ENCODE results near the gene TFPT.

TFPT gene

DNA sequence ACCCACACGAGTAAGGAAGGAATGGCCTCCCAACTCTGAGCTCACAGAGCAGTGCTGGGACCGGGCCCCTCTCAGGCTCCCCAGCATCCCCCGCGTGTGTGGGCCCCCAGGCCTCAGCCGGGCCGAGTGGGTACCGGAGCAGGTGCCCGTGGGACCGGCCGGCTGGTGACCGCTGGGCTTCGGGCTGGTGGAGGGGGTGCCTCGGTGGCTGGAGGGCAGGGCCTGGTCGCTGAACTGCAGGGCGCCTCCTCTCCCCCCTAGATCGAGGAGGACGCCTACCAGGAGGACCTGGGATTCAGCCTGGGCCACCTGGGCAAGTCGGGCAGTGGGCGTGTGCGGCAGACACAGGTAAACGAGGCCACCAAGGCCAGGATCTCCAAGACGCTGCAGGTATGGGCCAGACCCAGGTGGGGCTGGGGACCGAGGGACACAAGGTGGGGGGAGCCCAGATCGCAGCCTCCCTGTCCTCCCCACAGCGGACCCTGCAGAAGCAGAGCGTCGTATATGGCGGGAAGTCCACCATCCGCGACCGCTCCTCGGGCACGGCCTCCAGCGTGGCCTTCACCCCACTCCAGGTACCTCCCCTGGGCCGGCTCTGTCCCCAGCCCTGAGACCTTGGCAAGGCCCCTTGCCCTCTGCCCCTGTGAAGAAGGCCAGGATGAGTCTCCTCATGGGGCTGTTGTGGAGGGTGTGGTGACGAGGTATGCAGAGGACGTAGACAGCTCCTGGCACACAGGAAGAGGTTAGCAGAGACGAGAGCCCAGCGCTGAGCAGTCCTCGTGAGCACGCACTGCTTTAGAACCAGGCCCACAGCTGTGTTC is 13.5 kb upstream of the TFPT start:
- TF ChIP-seq, protein P1, sequence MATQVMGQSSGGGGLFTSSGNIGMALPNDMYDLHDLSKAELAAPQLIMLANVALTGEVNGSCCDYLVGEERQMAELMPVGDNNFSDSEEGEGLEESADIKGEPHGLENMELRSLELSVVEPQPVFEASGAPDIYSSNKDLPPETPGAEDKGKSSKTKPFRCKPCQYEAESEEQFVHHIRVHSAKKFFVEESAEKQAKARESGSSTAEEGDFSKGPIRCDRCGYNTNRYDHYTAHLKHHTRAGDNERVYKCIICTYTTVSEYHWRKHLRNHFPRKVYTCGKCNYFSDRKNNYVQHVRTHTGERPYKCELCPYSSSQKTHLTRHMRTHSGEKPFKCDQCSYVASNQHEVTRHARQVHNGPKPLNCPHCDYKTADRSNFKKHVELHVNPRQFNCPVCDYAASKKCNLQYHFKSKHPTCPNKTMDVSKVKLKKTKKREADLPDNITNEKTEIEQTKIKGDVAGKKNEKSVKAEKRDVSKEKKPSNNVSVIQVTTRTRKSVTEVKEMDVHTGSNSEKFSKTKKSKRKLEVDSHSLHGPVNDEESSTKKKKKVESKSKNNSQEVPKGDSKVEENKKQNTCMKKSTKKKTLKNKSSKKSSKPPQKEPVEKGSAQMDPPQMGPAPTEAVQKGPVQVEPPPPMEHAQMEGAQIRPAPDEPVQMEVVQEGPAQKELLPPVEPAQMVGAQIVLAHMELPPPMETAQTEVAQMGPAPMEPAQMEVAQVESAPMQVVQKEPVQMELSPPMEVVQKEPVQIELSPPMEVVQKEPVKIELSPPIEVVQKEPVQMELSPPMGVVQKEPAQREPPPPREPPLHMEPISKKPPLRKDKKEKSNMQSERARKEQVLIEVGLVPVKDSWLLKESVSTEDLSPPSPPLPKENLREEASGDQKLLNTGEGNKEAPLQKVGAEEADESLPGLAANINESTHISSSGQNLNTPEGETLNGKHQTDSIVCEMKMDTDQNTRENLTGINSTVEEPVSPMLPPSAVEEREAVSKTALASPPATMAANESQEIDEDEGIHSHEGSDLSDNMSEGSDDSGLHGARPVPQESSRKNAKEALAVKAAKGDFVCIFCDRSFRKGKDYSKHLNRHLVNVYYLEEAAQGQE (IDR thresholded peaks at IDR 0.05; ENCODE audit: low read depth) = no peak
- no peak for TF ChIP-seq EP300 (IDR thresholded peaks at IDR 0.05; ENCODE audit: borderline replicate concordance)

DNA sequence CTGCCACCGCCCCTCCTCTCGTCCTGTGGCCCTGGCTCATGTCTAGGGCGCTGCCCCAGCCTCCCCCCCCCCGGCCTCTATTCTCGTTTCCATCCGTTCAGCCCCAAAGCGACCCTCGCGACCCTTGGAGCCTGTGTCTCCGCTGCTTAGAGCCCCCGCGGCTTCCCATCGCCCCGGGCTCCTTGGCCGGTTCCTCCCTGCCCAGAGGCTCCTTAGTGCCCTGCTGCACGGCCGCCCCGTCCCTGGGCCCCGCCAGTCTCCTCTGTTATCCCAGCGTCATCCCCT is 12.9 kb upstream of the TFPT start:
- TF ChIP-seq, protein P1 (IDR thresholded peaks at IDR 0.05; ENCODE audit: low read depth) = no peak
- TF ChIP-seq ZBTB7A (IDR thresholded peaks at IDR 0.05; ENCODE audit: low read depth) (no peak), CREB1 (IDR thresholded peaks at IDR 0.05; ENCODE audit: low read depth) (no peak), TCF12 (IDR thresholded peaks at IDR 0.05; ENCODE audit: low read depth) (no peak), RAD21 (IDR thresholded peaks at IDR 0.05; ENCODE audit: low read depth) (no peak), CEBPB (IDR thresholded peaks at IDR 0.05) (no peak)
- TF ChIP-seq, protein P2, sequence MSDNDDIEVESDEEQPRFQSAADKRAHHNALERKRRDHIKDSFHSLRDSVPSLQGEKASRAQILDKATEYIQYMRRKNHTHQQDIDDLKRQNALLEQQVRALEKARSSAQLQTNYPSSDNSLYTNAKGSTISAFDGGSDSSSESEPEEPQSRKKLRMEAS (IDR thresholded peaks at IDR 0.05) = no peak

DNA sequence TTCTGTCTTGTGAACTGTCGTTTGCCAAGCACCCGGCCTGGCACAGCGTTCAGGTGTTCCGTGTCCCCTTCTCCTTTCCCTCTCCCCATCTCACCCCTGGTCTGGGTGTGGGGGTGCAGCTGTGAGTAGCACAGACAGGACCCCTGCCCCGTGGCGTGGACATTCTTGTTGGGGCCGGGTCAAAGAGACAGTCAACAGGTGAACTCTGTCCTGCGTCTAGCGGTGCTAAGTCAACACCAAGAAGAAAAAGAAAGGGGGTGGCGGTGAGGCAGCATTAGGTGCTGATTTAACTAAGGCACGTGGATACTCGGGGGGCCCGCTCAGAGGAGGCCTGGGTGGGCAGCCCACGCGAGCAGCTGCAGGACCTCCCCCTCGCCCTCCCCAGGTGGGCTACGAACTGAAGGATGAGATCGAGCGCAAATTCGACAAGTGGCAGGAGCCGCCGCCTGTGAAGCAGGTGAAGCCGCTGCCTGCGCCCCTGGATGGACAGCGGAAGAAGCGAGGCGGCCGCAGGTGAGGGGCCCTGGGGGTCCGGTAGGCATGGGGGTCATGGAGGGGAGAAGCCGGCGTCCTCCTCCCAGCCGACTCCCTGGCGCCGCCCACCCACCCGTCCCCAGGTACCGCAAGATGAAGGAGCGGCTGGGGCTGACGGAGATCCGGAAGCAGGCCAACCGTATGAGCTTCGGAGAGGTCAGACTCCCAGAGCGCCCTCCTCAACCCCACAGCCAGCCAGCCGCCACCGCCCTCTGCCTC is 12.4 kb upstream of the TFPT start:
- no peak for TF ChIP-seq TCF12 (IDR thresholded peaks at IDR 0.05; ENCODE audit: low read depth)
- TF ChIP-seq NFIC (IDR thresholded peaks at IDR 0.05) = no peak
- no peak for TF ChIP-seq CREB1 (IDR thresholded peaks at IDR 0.05; ENCODE audit: low read depth)
- TF ChIP-seq TEAD4 (IDR thresholded peaks at IDR 0.05) = no peak
- no peak for TF ChIP-seq EGR1 (IDR thresholded peaks at IDR 0.05)
- no peak for TF ChIP-seq RAD21 (IDR thresholded peaks at IDR 0.05; ENCODE audit: low read depth)
- TF ChIP-seq YY1 (IDR thresholded peaks at IDR 0.05; ENCODE audit: low read depth) = no peak
- no peak for TF ChIP-seq EP300 (IDR thresholded peaks at IDR 0.05; ENCODE audit: borderline replicate concordance)
- TF ChIP-seq FOXM1 (IDR thresholded peaks at IDR 0.05; ENCODE audit: borderline replicate concordance, low read depth) = no peak
- TF ChIP-seq, protein P3, sequence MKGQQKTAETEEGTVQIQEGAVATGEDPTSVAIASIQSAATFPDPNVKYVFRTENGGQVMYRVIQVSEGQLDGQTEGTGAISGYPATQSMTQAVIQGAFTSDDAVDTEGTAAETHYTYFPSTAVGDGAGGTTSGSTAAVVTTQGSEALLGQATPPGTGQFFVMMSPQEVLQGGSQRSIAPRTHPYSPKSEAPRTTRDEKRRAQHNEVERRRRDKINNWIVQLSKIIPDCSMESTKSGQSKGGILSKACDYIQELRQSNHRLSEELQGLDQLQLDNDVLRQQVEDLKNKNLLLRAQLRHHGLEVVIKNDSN (IDR thresholded peaks at IDR 0.05) = no peak
- TF ChIP-seq, protein P2 (IDR thresholded peaks at IDR 0.05) = no peak
- no peak for TF ChIP-seq TAF1 (IDR thresholded peaks at IDR 0.05; ENCODE audit: low read depth)
- TF ChIP-seq, protein P1 (IDR thresholded peaks at IDR 0.05; ENCODE audit: low read depth) = no peak
- TF ChIP-seq CEBPB (IDR thresholded peaks at IDR 0.05) = no peak
- TF ChIP-seq ZBTB7A (IDR thresholded peaks at IDR 0.05; ENCODE audit: low read depth) = no peak

DNA sequence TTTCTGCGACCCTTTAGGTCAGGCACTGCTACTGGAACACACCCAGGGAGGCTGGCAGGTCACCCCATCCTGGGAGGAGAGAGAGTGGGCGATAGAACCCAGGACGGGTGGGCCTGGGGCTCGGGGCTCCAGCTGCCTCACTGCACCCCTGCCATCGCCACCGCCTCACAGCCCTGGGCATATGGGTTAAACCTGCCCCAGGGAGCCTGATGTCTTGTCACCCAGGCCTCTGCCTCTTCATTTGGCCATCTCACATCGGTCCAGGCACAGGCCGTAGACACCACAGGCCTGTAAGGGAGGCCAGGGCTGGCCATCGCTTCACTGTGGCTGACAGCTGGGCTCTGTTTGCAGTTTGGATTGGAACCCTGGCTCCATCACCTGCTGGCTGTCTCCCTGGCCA is 10.3 kb upstream of the TFPT start:
- TF ChIP-seq ZBTB7A (IDR thresholded peaks at IDR 0.05; ENCODE audit: low read depth) (no peak), RAD21 (IDR thresholded peaks at IDR 0.05; ENCODE audit: low read depth) (no peak), EGR1 (IDR thresholded peaks at IDR 0.05) (no peak), YY1 (IDR thresholded peaks at IDR 0.05; ENCODE audit: low read depth) (no peak), CEBPB (IDR thresholded peaks at IDR 0.05) (no peak), CREB1 (IDR thresholded peaks at IDR 0.05; ENCODE audit: low read depth) (no peak), EP300 (IDR thresholded peaks at IDR 0.05; ENCODE audit: borderline replicate concordance) (no peak), TEAD4 (IDR thresholded peaks at IDR 0.05) (no peak), TAF1 (IDR thresholded peaks at IDR 0.05; ENCODE audit: low read depth) (no peak), TCF12 (IDR thresholded peaks at IDR 0.05; ENCODE audit: low read depth) (no peak), NFIC (IDR thresholded peaks at IDR 0.05) (no peak)
- TF ChIP-seq, protein P3 (IDR thresholded peaks at IDR 0.05) = no peak
- TF ChIP-seq, protein P1 (IDR thresholded peaks at IDR 0.05; ENCODE audit: low read depth) = no peak
- TF ChIP-seq, protein P2 (IDR thresholded peaks at IDR 0.05) = no peak
